ENCODE results near the gene DCLK3. TPM values are rescaled to one million over a fixed set of nuclear protein-coding genes. Genes with fewer than 3 reads are reported as not detected.

DCLK3 gene, protein sequence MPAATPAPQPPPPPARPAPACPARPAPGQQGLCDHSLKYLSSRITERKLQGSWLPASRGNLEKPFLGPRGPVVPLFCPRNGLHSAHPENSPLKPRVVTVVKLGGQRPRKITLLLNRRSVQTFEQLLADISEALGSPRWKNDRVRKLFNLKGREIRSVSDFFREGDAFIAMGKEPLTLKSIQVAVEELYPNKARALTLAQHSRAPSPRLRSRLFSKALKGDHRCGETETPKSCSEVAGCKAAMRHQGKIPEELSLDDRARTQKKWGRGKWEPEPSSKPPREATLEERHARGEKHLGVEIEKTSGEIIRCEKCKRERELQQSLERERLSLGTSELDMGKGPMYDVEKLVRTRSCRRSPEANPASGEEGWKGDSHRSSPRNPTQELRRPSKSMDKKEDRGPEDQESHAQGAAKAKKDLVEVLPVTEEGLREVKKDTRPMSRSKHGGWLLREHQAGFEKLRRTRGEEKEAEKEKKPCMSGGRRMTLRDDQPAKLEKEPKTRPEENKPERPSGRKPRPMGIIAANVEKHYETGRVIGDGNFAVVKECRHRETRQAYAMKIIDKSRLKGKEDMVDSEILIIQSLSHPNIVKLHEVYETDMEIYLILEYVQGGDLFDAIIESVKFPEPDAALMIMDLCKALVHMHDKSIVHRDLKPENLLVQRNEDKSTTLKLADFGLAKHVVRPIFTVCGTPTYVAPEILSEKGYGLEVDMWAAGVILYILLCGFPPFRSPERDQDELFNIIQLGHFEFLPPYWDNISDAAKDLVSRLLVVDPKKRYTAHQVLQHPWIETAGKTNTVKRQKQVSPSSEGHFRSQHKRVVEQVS
- total RNA-seq, result not detected

DNA sequence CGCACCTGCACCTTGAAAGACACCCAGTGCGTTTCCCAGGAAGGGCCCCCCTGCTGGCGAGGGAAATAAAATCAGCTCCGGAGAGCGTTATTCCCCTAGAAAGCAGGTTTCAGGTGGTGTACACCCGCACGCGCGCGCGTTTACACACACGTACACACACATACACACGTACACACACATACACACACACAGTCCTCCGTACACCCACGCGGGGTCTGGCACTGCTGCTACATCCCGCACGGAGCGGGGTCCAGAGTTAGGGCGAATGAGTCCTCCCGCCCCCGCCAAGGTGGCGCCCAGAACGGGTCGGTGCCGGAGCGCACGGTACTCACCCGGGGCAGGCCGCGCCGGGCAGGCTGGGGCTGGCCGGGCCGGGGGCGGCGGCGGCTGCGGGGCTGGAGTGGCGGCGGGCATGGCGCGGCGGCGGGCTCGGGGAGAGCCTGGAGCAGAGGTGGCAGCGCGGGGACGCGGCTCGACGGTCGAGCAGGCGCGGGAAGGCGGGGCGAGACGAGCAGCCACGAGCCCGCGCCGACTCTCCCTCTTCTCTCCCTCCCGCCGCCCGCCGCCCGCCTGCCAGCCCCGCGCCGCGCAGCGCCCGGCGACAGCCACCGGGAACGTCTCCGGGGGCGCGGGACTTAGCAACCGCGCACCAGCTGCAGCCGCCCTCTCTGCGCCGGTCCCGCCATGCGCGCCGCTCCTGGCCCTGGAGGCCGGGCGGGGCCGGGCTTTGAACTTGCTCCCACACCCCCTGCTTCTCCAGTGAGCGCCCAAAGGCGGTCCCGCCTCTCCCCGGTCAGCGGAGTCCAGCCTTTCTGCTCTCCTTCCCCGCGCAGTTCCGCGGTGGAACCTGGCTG, at the start of gene DCLK3:
TSS of gene DCLK3 (minus strand) at position 704 of the 854 bp plus-strand sequence. CDS start at position 414, 290 bp downstream.
- no peak for DNase-seq

DNA sequence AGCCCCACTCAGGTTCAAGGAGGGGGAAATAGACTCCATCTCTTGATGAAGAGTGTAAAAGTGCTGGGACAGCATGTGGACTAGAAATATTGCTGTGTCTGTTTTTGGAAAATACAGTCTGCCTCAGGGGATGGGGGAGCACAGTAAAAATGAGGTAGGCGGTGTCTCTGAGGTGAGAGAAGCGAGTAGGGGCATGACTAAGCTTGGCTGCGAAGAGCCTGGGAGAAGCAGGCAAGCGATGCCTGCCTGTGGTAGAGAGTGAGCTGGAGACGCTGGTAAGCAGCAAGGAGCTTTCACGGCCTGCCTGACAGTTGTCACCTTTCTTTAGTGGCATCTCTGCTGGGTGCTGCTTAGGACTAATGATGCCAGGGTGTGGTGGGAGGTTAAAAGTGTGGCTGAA, 49.0 kb upstream of the DCLK3 start:
- DNase-seq, result no peak

DNA sequence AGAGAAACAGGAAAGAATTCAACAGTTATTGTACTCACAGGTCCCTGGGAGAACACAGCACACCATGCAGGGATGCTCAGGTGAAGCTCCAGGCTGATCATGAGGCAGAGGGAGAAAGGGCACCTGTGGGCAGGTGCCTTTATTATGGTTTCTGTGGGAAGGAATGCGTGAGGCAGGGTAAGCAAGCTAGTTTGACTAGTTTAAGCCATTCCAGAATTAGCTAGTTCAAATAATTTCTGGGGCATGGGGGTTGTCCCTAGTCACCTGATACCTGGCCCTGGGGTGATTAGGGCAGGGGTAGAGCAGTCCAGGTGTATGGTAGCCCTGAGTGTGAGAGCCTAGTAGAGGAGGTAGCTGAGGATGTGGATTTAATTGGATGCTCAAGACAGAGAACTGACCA, 47.9 kb upstream of the DCLK3 start:
- DNase-seq, result no peak

DNA sequence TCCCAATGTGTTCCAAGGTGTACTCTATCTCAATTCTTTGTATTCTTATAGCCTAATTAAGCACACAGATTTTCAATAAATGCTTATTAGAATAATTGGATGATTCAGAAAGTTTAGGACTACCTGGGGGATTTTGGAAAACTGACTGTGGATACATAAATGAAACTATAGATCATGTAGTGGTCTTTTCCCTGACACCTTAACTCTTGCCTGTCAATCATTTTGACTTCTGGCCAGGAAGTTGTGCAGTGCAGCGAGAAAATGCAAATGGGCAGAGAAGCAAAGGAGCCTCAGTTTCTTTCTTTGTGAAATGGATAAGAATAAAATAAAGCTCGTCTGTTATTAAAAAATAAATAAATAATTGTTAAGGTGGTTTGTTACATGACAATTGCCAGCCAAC, 47.4 kb upstream of the DCLK3 start:
- DNase-seq, result no peak

DNA sequence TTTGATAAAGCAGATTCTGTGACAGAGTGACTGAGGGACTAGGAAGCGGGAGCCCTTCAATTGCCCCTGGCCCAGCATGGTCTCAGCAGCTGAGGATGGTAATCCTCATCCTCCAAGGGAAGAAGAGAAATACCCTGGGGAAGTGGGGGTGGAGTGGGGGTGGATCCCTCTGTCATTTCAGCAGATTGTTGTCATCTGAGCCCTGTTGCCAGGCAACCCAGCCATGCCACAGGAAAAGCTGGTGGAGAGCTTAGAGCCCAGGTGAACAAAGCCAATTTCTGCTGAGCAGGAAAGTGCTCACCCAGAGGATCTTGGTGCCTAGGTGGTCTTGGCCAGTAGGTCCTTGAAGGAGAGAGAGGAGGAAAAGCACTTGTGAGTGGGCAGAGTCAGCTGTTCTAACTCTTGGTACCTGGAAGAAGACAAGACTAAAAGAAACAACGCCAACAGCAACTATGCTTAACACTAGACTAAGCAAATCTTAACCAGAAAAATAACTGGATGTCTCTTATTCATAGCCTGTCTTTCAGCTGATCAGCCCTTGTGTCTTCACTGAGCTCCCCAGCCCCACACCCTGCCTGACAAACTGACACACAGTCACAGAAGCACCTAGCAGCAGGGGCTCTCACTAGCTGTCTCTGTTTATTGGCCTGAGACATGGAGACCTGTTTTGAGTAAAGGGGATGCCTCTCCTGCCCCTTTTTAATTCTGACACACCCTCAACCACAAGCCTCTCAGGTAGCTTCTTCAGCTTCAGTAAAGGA, 40.1 kb upstream of the DCLK3 start:
- no peak for DNase-seq

DNA sequence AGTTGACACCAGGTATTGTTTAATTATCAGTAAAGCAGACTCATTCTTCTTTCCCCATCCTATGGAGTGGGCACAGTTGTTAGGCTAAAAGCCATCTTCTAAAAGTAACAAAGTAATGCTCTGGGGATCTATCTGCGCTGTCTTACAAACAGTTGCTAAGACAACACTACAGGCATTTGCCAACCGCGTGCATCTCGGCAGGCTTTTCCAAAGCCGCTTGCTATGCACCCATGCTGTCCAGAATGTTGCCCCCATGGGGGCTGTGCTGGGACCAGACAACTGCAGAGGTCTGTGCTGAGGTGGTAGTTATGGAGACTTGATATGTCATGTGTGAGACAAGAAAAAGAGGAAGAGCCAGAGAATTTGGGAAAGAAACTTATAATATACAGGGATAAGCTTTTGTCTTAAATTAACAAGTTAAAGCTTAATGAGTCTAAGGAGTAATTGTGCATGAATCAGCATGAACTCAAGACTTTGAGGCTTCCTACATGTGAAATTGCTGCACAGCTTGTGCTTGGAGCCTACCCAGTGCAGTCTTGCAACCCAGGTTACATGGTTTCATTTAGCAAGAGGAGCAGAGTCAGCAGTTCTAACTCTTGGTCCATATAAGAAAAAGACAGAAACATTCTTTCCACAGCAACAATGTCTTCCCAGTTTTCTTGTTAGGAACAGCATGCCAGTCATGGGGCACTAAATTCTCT, 38.9 kb upstream of the DCLK3 start:
- DNase-seq, result no peak

DNA sequence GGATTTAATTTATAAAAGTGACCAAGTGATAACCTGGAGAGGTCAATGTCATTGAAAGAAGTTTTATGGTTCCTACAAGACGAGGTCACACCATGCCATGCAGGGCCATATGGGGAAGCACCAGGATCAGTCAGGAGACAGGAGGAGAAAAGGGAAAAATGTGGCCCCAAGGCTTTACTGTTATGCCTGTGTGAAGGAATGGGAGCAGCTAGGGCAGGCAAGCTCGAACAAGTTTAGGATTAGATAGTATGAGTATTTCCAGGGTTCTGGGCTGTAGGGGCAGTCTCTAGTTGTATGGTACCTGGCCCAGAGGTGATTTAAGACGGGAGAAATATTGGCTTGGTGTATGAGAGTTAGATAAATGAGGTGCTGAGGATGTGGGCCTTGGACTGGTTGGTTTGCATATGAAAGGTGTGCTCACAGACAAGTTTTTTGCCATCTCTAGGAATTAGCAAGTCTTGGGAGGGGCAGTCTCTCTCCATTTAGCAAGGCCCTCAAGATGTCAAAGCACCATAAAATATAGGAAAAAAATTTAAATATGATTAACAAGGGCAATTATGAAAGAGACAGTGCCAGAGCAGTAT, 36.3 kb upstream of the DCLK3 start:
- no peak for DNase-seq

DNA sequence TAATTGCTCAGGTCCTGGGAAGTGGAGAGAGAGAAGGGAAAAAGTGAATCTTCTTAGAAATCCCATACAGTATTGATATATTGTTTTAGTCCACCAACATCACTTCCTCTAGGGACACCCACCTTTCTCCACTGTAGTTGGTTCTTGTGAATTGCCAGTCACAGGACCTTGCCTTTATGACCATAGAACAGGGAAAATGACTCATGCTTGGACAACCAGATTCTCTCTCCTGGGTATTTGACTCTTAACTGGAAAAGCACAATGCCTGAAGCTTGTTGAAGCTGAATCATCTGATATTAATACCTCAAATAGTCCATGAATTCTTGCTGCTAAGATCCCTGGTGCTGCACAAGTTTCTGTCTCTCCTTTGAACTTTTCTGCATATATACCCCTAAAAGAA, 32.5 kb upstream of the DCLK3 start:
- DNase-seq, result no peak

DNA sequence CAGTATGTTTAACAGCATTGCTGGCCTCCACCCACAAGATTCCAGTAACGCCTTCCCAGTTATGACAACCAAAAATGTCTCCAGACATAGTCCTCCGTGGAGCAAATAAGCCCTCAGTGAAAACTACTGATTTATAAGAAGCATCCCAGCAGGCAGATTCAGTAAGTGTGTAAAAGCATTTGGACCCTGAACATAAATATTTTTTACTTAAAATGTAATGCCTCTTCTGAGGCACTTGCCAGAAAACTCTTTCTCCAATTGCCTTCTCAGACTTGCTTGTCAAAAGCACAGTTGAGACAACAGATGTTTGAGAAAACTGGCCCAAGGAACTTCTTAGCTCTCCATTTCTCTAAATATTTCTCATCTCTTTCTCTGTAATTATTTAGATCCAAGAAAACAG, 31.8 kb upstream of the DCLK3 start:
- no peak for DNase-seq

DNA sequence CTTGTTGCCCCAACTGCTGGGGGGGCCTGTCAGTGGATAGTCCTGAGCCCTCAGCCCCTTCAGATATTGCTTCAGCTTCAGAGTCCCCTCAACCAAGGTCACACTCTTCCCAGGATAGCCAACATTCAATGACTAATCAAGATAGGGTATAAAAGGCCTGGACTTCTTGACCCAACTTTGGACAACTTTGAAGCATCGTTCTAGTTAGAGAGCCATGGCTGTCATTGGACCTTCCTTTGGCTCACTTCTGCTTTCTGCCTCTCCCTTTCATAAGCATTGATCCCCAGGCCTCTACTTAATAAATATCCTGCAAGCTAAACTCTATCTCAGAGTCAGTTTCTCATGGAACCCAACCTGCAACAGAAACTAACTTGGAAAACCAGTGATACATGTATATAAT, 31.3 kb upstream of the DCLK3 start:
- DNase-seq, result no peak

DNA sequence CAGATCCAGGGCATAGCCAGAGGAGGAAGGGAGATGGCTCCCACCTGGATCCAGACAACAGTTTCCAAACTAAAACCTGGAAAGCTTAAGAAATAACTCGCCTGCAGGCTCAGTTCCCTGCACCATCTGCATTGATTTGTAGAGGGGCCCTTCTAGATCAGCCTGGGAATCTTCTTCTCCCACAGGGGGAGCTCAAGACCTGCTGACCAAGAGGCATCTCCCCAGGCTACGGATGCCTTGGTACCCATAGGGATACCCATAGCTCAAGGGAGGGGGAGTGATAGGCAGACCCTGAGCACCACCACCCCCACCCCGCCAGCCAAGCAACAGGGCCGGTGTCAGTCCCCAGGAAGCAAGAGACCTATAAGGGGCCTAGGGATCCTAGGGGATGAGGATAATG, 28.0 kb upstream of the DCLK3 start:
- no peak for DNase-seq

DNA sequence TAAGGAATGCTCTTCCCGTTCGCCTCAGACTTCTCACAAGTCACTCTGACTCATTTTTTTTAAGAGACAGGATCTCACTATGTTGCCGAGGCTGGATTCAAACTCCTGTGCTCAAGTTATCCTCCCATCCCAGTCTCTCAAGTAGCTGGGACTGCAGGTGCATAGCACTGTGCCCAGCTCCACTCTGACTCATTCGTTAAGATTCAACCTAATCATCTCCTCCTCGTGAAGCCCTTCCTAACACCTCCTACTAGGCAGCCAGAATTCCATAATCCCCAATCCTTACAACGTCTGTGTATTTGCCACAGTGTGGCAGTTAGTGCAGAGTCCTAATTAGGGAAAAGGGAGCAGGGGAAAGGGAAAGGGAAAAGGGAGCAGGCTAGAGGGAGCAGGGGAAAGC, 26.4 kb upstream of the DCLK3 start:
- DNase-seq, result no peak

DNA sequence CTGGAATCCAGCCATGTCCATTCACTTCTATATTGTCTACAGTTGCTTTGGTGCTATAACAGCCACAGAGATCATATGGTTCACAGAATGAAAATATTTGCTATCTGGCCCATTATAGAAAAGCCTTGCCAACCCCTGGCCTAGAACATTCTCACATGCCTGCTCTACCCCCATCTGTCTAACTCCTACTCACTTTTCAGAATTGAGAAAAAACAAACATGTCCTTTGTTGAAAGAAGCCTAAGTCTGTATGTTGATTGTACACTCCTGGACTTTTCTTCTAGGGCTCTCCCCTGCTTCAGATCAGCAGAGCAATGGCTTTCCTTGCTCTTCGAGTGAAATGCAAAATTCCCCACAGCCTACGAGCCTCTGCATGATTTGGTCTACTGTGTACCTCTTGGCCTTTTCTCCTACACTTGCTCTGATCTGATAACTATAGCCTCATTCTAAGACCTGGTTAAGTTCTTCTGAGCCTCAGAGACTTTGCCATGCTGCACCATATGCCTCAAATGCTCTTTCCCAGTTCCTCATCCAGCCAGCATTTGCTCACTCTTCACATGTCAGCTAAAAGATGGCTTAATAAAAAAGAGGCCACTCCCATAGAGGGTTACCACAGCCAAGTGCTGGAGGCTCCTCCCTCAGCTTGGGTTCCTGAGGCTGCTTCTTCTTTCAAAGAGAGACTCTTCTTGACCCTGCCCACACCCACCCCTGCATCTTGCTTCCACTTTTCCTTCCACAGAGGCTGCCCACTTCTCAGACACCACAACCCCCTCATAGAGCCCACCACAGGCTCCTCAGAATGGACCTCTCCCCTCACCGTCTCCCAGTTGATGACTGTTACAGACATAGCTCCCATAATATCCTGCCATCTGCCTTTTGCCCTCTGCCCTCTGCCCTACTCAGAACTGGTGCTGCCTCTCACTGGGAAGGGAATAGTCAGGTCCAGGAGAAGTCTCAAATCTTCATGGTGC, 22.9 kb upstream of the DCLK3 start:
- no peak for DNase-seq

DNA sequence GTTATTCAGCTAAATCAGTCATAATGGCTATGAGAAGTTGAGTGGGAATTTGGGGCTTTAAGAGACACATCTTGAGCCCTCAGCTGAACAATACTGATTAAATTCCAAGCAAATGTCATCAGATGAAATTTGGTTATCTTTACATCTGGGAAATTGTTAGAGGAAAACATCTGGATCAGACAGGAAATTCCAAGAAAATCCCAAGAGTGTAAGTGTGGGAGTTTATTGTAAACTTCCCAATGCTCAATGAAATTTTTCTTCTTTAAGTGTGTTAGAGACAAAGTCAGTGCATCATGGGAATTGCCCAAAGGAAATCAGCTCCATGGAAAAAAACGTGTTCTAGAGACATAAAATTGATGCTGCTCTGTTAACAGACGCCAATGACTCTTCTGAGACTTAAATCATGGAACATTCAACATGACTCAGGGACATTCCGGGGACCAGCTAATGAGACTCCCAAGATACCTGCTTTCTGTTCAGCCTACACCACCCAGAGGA, 19.8 kb upstream of the DCLK3 start:
- no peak for DNase-seq

DNA sequence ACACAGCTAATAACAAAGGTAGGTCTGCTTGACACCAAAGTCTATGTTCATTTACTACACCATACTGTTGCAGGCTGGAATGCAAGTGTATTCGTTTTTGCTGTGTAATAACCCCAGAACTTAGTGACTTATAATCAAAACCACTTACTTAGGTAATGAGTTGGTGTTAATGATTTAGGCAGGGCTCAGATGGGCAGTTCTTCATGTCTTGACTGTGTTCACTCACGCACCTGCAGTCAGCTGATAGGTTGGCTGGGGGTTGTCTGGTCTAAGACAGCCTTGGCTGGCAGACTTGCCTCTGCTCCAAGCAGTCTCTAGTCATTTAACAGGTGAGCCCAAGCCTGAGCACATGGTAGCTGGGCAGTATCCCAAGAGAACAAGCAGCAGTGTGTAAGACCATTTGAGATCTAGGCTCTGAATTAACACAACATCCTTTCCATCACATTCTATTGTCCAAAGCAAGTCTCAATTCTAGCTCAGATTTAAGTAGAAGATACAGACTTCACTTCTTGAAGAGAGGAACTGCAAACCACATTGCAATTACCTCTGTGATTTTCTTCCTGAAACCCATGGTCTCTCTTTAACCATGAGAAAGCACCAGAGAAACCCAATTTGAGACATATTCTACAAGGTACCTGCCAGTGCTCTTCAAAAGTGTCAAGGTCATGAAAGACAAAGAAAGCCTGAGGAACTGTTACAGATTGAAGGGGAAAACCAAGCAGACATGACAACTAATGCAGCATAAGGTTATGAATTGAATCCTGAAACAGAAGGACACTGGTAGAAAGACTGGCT, 13.3 kb upstream of the DCLK3 start:
- no peak for DNase-seq

DNA sequence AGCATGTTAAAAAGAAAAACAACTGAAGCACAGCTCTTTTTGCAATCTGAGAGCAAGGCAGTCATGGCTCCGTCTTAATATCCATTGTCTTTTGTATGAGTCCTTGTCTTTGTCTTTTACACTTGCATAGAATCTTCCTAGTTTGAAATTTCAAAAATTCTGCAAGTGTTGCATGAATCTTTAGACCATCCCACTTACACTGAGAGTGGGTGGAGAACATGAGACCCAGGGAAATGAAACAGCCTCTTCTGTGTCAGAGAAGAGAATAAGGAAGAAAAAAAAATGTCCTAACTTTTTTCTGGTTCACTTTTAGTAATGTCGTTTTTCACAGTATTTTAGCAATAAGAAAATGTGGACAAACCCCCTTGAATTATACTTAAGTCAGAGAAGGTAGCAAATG, 12.1 kb upstream of the DCLK3 start:
- no peak for DNase-seq

DNA sequence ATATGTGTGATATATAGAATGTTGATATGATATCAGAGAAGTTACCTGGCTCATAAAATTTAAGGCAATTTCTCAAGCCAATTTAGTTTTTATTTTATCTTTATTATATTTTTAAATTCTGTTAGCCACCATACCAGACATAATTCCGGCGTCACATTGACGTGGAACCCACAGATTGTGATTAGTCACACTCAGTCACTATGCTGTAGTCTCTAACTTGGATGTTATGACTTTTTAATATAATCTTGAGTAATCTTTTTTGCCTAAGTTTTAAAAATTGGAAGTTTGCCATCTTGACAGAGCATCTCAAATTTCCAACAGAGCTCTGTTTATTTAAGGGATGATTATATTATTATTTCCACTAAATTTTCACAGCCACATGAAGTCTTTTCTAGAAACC, 9.7 kb upstream of the DCLK3 start:
- DNase-seq, result no peak

DNA sequence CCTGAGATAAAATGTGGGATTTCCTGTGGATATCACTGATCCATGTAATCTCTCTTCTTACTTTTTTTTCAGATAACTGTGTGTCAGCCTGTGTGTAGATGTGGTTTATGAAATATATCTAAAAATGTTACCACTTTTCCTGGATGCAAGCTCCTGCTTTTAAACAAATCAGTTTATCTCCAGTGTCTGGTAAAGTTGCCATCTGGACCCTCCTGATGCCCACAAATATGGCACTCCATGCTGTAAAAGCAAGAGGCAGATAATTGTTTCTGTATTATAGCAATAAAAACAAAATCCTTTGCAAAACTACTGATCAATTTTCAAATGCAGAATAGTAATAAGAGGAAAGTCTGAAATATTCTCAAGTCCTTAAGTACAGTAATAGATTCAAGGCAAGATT, 7.6 kb upstream of the DCLK3 start:
- no peak for DNase-seq

DNA sequence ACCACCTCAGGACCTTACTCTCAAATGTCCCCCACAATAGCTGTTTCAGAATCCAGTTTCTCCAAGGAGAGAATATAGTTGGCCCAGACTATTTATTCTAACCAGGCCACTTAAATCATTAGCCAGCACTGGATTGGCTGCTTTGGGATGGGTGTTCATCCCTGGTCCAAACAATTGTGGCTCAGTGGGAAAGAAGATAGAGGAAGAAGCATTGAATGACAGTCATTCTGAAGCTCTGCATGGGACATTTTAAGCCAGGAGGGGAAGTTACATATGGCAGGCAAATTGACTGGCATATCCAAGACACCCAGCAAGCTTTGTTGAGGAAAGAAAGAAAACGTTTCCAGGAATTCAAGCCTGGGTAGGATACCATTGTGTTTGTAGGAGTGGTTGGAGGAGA, 5.6 kb upstream of the DCLK3 start:
- no peak for DNase-seq

All from effector CD4-positive, alpha-beta T cell (primary cell).